Activated T-helper 2 cell treated with anti-CD3 and anti-CD28 coated beads, Interferon-gamma antibody, Interleukin-2, Interleukin-4, amounts not matched to agents 10 μg/mL and 5 μg/mL and 100 μg/mL, durations not matched to agents 14 hours and 24 hours and 36 hours (primary cell): ENCODE results near the gene SIAE. TPM values are rescaled to one million over a fixed set of nuclear protein-coding genes. Genes with fewer than 3 reads are reported as not detected.

Experiments
- DNase-seq: peaks from one replicate; pipeline ENCODE4 v3.0.0; 2021; ENCODE audit warnings: low spot score
- H3K27ac Mint-ChIP-seq: one replicate; pipeline ENCODE4 v1.8.0; 2021; ENCODE audit warnings: mixed read lengths
- H3K27me3 Mint-ChIP-seq: one replicate; pipeline ENCODE4 v1.8.0; 2021; ENCODE audit warnings: low read depth, mixed read lengths
- H3K36me3 Mint-ChIP-seq: one replicate; pipeline ENCODE4 v1.8.0; 2021; ENCODE audit warnings: low read depth, mixed read lengths
- H3K4me1 Mint-ChIP-seq: one replicate; pipeline ENCODE4 v1.8.0; 2021; ENCODE audit warnings: low read depth, mixed read lengths
- H3K4me3 Mint-ChIP-seq: one replicate; pipeline ENCODE4 v1.8.0; 2021; ENCODE audit warnings: low read depth, mild to moderate bottlenecking, moderate library complexity, mixed read lengths
- H3K9me3 Mint-ChIP-seq: one replicate; pipeline ENCODE4 v1.8.0; 2021; ENCODE audit warnings: mixed read lengths
- intact Hi-C: fragments of 100-400 bp; cut with micrococcal nuclease; formaldehyde crosslinking; loops from one replicate; pipeline ENCODE4 v1.15.1; 2023
- total RNA-seq: library from RNA; stranded (reverse); gene quantifications from 2 replicates; pipeline ENCODE4 v1.2.3, GENCODE V29; 2022

The SIAE gene
- total RNA-seq, 1 donor from 2014 or later = 5.0 TPM

GRCh38 chr11:124633355-124633754, 40.2 kb downstream of the SIAE start:
- no peaks in the 10 kb centered on the region for H3K27me3 Mint-ChIP-seq
- no peak overlapping the region for H3K4me3 Mint-ChIP-seq
- no peaks in the 10 kb centered on the region for H3K9me3 Mint-ChIP-seq
- peaks cover 3% of the 10 kb centered on the region for H3K4me1 Mint-ChIP-seq
- no peak overlapping the region for H3K27ac Mint-ChIP-seq
- intact Hi-C loops = no loop called here
- H3K36me3 Mint-ChIP-seq = peaks cover 68% of the 10 kb centered on the region
- no peak for DNase-seq

GRCh38 chr11:124629961-124630360, 43.6 kb downstream of the SIAE start:
- Mint-ChIP-seq H3K4me3 (no peak overlapping the region), H3K27ac (no peak overlapping the region), H3K27me3 (no peaks in the 10 kb centered on the region), H3K9me3 (no peaks in the 10 kb centered on the region), H3K36me3 (peaks cover 76% of the 10 kb centered on the region), H3K4me1 (peaks cover 17% of the 10 kb centered on the region)
- DNase-seq = no peak
- intact Hi-C loops = no loop called here

- Mint-ChIP-seq H3K4me3 (no peak overlapping the region), H3K4me1 (peaks cover 28% of the 10 kb centered on the region), H3K9me3 (no peaks in the 10 kb centered on the region), H3K27me3 (no peaks in the 10 kb centered on the region), H3K36me3 (peaks cover 66% of the 10 kb centered on the region), H3K27ac (no peak overlapping the region)
- intact Hi-C loops = no loop called here
- DNase-seq = no peak
Measured at GRCh38 chr11:124627546-124627945, 46.0 kb downstream of the SIAE start.

GRCh38 chr11:124625504-124626168, 47.9 kb downstream of the SIAE start:
- H3K36me3 Mint-ChIP-seq = peaks cover 50% of the 10 kb centered on the region
- H3K4me1 Mint-ChIP-seq = peaks cover 28% of the 10 kb centered on the region
- H3K27ac Mint-ChIP-seq = peak overlapping the region; percentile 63
- DNase-seq = no peak
- no peaks in the 10 kb centered on the region for H3K9me3 Mint-ChIP-seq
- peak overlapping the region; percentile 46 for H3K4me3 Mint-ChIP-seq
- peaks cover 6% of the 10 kb centered on the region for H3K27me3 Mint-ChIP-seq
- intact Hi-C loops = no loop called here

- H3K4me1 Mint-ChIP-seq = peaks cover 28% of the 10 kb centered on the region
- no peak for DNase-seq
- peaks cover 42% of the 10 kb centered on the region for H3K36me3 Mint-ChIP-seq
- no peaks in the 10 kb centered on the region for H3K9me3 Mint-ChIP-seq
- intact Hi-C loops = loop anchor here (2.0 to 5.0 kb wide), 4 partner anchors 49 to 488 kb away; partner anchors contain the start of genes CCDC15, MSANTD2, SIAE and SPA17
- peaks cover 17% of the 10 kb centered on the region for H3K27me3 Mint-ChIP-seq
- H3K4me3 Mint-ChIP-seq = peak overlapping the region; percentile 96
- peak overlapping the region; percentile 92 for H3K27ac Mint-ChIP-seq
Measured at GRCh38 chr11:124623861-124624525, 49.5 kb downstream of the SIAE start.

GRCh38 chr11:124622531-124623451, 50.7 kb downstream of the SIAE start, which contains the start of gene TBRG1:
TBRG1 (plus strand) TSS chr11:124622864; CDS start chr11:124623084, 220 bp downstream.
- peaks cover 24% of the 10 kb centered on the region for H3K27me3 Mint-ChIP-seq
- peak within 1 kb of the TSS; percentile 96 for H3K4me3 Mint-ChIP-seq
- intact Hi-C loops = loop anchor here (2.0 to 5.0 kb wide), 4 partner anchors 50 to 490 kb away; partner anchors contain the start of genes CCDC15, MSANTD2, SIAE and SPA17
- peaks cover 25% of the 10 kb centered on the region for H3K4me1 Mint-ChIP-seq
- H3K27ac Mint-ChIP-seq = peak within 1 kb of the TSS; percentile 92
- H3K36me3 Mint-ChIP-seq = peaks cover 34% of the 10 kb centered on the region
- H3K9me3 Mint-ChIP-seq = no peaks in the 10 kb centered on the region
- peak; percentile 78 for DNase-seq

GRCh38 chr11:124618863-124619262, 54.7 kb downstream of the SIAE start:
- Mint-ChIP-seq H3K36me3 (peaks cover 6% of the 10 kb centered on the region), H3K4me1 (peaks cover 3% of the 10 kb centered on the region), H3K27ac (no peak overlapping the region), H3K4me3 (no peak overlapping the region), H3K9me3 (no peaks in the 10 kb centered on the region), H3K27me3 (peaks cover 32% of the 10 kb centered on the region)
- DNase-seq = no peak
- intact Hi-C loops = no loop called here

- peaks cover 7% of the 10 kb centered on the region for H3K4me1 Mint-ChIP-seq
- intact Hi-C loops = no loop called here
- no peaks in the 10 kb centered on the region for H3K36me3 Mint-ChIP-seq
- H3K4me3 Mint-ChIP-seq = no peak overlapping the region
- peaks cover 8% of the 10 kb centered on the region for H3K27me3 Mint-ChIP-seq
- no peak overlapping the region for H3K27ac Mint-ChIP-seq
- H3K9me3 Mint-ChIP-seq = no peaks in the 10 kb centered on the region
- no peak for DNase-seq
Measured at GRCh38 chr11:124612567-124613246, 60.8 kb downstream of the SIAE start.

GRCh38 chr11:124612045-124612444, 61.5 kb downstream of the SIAE start:
- intact Hi-C loops = no loop called here
- H3K27ac Mint-ChIP-seq = no peak overlapping the region
- no peak overlapping the region for H3K4me3 Mint-ChIP-seq

GRCh38 chr11:124611064-124611463, 62.5 kb downstream of the SIAE start, which contains the start of gene PANX3:
PANX3 (plus strand) TSS chr11:124611428; CDS start chr11:124611557, 129 bp downstream.
- no peaks in the 10 kb centered on the region for H3K36me3 Mint-ChIP-seq
- intact Hi-C loops = no loop called here
- peaks cover 7% of the 10 kb centered on the region for H3K4me1 Mint-ChIP-seq
- DNase-seq = no peak
- H3K27ac Mint-ChIP-seq = no peak within 1 kb of the TSS
- peaks cover 5% of the 10 kb centered on the region for H3K27me3 Mint-ChIP-seq
- no peak within 1 kb of the TSS for H3K4me3 Mint-ChIP-seq
- H3K9me3 Mint-ChIP-seq = no peaks in the 10 kb centered on the region

More at GRCh38 chr11:124612045-124612444, 61.5 kb downstream of the SIAE start:
- Mint-ChIP-seq H3K27me3 (peaks cover 3% of the 10 kb centered on the region), H3K36me3 (no peaks in the 10 kb centered on the region), H3K9me3 (no peaks in the 10 kb centered on the region), H3K4me1 (peaks cover 7% of the 10 kb centered on the region)
- no peak for DNase-seq

- Mint-ChIP-seq H3K9me3 (no peaks in the 10 kb centered on the region), H3K36me3 (no peaks in the 10 kb centered on the region), H3K27ac (no peak overlapping the region), H3K4me1 (peaks cover 9% of the 10 kb centered on the region), H3K4me3 (no peak overlapping the region), H3K27me3 (peaks cover 5% of the 10 kb centered on the region)
- DNase-seq = no peak
- intact Hi-C loops = no loop called here
Measured at GRCh38 chr11:124610295-124610694, 63.2 kb downstream of the SIAE start.

- no peak overlapping the region for H3K4me3 Mint-ChIP-seq
- no peaks in the 10 kb centered on the region for H3K36me3 Mint-ChIP-seq
- no peak overlapping the region for H3K27ac Mint-ChIP-seq
- H3K9me3 Mint-ChIP-seq = no peaks in the 10 kb centered on the region
- intact Hi-C loops = no loop called here
- DNase-seq = no peak
- peaks cover 2% of the 10 kb centered on the region for H3K27me3 Mint-ChIP-seq
- H3K4me1 Mint-ChIP-seq = peaks cover 9% of the 10 kb centered on the region
Measured at GRCh38 chr11:124608147-124608546, 65.4 kb downstream of the SIAE start.
